Psoas muscle (tissue), 8 donors: ENCODE data around the gene RABEP2. TPM values are rescaled to one million over a fixed set of nuclear protein-coding genes. Genes with fewer than 3 reads are reported as not detected.
"Not testable (repeated sequence)": the region's sequence is repeated elsewhere in the genome, so short reads cannot be mapped to it uniquely, and the experiment has no call there.

ENCODE experiments used
- ATAC-seq, 4 donors: fragments of 200-7000 bp; cut with Tn5 transposase; one replicate each; pipeline ENCODE4 v1.9.1; 2020; ENCODE audit warnings: moderate library complexity in 3 of 4, mild to moderate bottlenecking in 2 of 4
- DNase-seq, 2 donors: peaks; one replicate each; pipeline ENCODE4 v3.0.0-alpha.2; 2020
- H3K27ac ChIP-seq: fragments of 200-600 bp; one replicate; pipeline ENCODE4 v1.8.0; 2022
- H3K27me3 ChIP-seq, 3 donors: fragments of 200-600 bp in 1 of 3; one replicate each; pipeline versions ENCODE4 v1.6.1 to v1.8.0; 2013 to 2022; ENCODE audit warnings: low read length in 2 of 3, mild to moderate bottlenecking in 2 of 3, moderate library complexity in 1 of 3; ENCODE audit not compliant: insufficient read depth in 3 of 3
- H3K36me3 ChIP-seq, 2 donors: fragments of 200-600 bp in 1 of 2; one replicate each; pipeline versions ENCODE4 v1.6.1 to v1.8.0; 2013 to 2022; ENCODE audit warnings: low read depth in 1 of 2, mild to moderate bottlenecking in 1 of 2, moderate library complexity in 1 of 2; ENCODE audit not compliant: insufficient read depth in 1 of 2
- H3K4me1 ChIP-seq: fragments of 200-600 bp; one replicate; pipeline ENCODE4 v1.8.0; 2022
- H3K4me3 ChIP-seq: fragments of 200-600 bp; one replicate; pipeline ENCODE4 v1.8.0; 2022; ENCODE audit warnings: mild to moderate bottlenecking
- H3K9me3 ChIP-seq: fragments of 200-600 bp; one replicate; pipeline ENCODE4 v1.8.0; 2022
- WGBS, 3 donors: extraction: QIAGEN DNeasy Blood & Tissue Kit; methylation state at CpG; one replicate each; pipeline versions ENCODE4 v1.1.6 to v1.1.7; 2013; 5-methylcytosine and 5-hydroxymethylcytosine counted together
- intact Hi-C, 2 donors: fragments of 100-400 bp; cut with DNase I; formaldehyde crosslinking; loops; one replicate each; pipeline versions ENCODE4 v1.11.0 to v1.14.2; 2022
- polyA plus RNA-seq, 3 donors: library from polyadenylated mRNA; stranded (reverse); fragments of 200-250 nt; gene quantifications; one replicate each; pipeline ENCODE4 v1.2.3, GENCODE V29; 2013
- total RNA-seq, 4 donors: library from RNA; stranded (reverse); fragmentation: NEBNext Ultra II Directional in 2 of 4; extraction: Animal tissue kit (Norgen Biotek cat#: 25700) in 2 of 4; gene quantifications; one replicate each; pipeline versions ENCODE4 v1.2.1 to v1.2.4, GENCODE V29; 2021 to 2023
- TF ChIP-seq, protein P1 (sequence below): fragments of 200-600 bp; IDR thresholded peaks from one replicate; pipeline ENCODE4 v1.8.0; 2022; ENCODE audit warnings: antibody characterized with exemption
- donor health status: healthy with polysubstance abuse.
- donor health status: DM: no; HTN: no; CAD: no; lungs with moderate emphysema.
- donor health status: Bipolar disorder and iron deficiency.
- donor health status: healthy.
- donor health status: DM: yes; HTN: yes; CAD: no.
- donor health status: DM: no; HTN: no; CAD: no.
- donor health status: DM: no; HTN: no; CAD: no.
- donor health status: DM: yes; HTN: yes; CAD: no.

The RABEP2 gene
- total and polyA plus RNA-seq, 7 donors: 3.1 to 22.8 (median 6.2) TPM

- intact Hi-C loops: no loop called here
- Histone ChIP-seq H3K36me3 (peaks cover 0 to 50% of the 10 kb centered on the region in 2 donors), H3K27ac (peak overlapping the region; percentile 86)
Measured at GRCh38 chr16:28884045-28884444, 41.0 kb downstream of the RABEP2 start.

GRCh38 chr16:28883221-28883996 is 41.6 kb downstream of the RABEP2 start:
- Histone ChIP-seq H3K36me3 (peaks cover 0 to 43% of the 10 kb centered on the region in 2 donors), H3K27me3 (no peaks in the 10 kb centered on the region), H3K4me1 (peaks cover 21% of the 10 kb centered on the region), H3K4me3 (peak overlapping the region; percentile 51), H3K27ac (peak overlapping the region; percentile 86), H3K9me3 (no peaks in the 10 kb centered on the region)
- intact Hi-C loops: no loop called here
- 35 to 49% (median 37%) methylated on average over 22 to 25 of the region's 25 CpGs for WGBS, 3 donors
- ATAC-seq (peak; percentile 27 to 55 (median 48)), DNase-seq (peak in 1 of 2 donors; percentile 76)
- TF ChIP-seq, protein P1, sequence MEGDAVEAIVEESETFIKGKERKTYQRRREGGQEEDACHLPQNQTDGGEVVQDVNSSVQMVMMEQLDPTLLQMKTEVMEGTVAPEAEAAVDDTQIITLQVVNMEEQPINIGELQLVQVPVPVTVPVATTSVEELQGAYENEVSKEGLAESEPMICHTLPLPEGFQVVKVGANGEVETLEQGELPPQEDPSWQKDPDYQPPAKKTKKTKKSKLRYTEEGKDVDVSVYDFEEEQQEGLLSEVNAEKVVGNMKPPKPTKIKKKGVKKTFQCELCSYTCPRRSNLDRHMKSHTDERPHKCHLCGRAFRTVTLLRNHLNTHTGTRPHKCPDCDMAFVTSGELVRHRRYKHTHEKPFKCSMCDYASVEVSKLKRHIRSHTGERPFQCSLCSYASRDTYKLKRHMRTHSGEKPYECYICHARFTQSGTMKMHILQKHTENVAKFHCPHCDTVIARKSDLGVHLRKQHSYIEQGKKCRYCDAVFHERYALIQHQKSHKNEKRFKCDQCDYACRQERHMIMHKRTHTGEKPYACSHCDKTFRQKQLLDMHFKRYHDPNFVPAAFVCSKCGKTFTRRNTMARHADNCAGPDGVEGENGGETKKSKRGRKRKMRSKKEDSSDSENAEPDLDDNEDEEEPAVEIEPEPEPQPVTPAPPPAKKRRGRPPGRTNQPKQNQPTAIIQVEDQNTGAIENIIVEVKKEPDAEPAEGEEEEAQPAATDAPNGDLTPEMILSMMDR: no peak

More at GRCh38 chr16:28884045-28884444, 41.0 kb downstream of the RABEP2 start:
- Histone ChIP-seq H3K9me3 (no peaks in the 10 kb centered on the region), H3K4me1 (peaks cover 21% of the 10 kb centered on the region), H3K27me3 (no peaks in the 10 kb centered on the region), H3K4me3 (peak overlapping the region; percentile 51)
- TF ChIP-seq, protein P1: no peak
- DNase-seq: no peak
- ATAC-seq: no peak
- 62 to 87% (median 63%) methylated on average over 6 of the region's 6 CpGs for WGBS, 3 donors

DNA sequence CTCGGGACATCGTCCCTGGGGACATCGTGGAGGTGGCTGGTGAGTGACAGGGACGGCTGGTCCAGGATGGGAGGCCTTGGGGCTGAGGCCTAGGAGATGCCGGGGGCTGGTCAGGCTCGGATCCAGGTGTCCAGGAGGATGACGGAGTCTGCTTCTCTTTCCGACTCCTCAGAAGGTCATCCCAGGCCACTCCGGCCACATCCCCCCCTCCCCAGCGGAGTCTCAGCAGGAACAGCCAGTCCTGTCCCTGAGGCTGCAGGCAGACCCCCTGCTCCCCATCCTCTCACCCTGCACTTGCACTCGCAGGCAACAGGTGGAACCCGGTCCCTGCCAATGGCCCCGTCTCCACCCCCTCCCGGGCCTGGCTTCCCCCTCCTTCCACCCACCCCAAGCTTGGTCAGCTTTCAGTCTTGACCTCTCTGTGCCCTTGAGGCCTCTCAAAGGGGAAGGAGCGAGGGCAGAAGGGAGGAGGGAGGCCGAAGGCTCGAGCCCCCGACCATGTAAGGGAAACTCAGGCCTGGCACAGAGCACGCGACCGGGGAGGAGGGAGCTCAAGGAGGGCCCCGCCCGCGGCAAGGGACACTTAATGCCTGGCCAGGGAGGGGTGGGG is 42.4 kb downstream of the RABEP2 start:
- Histone ChIP-seq H3K27ac (peak overlapping the region; percentile 86), H3K27me3 (no peaks in the 10 kb centered on the region), H3K9me3 (no peaks in the 10 kb centered on the region), H3K4me3 (peak overlapping the region; percentile 51), H3K4me1 (peaks cover 21% of the 10 kb centered on the region), H3K36me3 (peaks cover 0 to 36% of the 10 kb centered on the region in 2 donors)
- ATAC-seq (peak; percentile 50 to 70 (median 68)), DNase-seq (peak; percentile 59 to 94)
- WGBS, 3 donors: 15 to 21% (median 15%) methylated on average over 21 to 24 of the region's 24 CpGs
- TF ChIP-seq, protein P1: peak; percentile 12
- intact Hi-C loops: no loop called here

- peak overlapping the region; percentile 86 for H3K27ac ChIP-seq
- intact Hi-C loops, DNase-seq, H3K27me3 ChIP-seq, H3K9me3 ChIP-seq, ATAC-seq: not testable (repeated sequence)
- peak overlapping the region; percentile 83 for H3K4me3 ChIP-seq
- peaks cover 0 to 27% of the 10 kb centered on the region in 2 donors for H3K36me3 ChIP-seq
- 45 to 62% (median 55%) methylated on average over 4 of the region's 4 CpGs for WGBS, 3 donors
- H3K4me1 ChIP-seq: peaks cover 26% of the 10 kb centered on the region
Measured at GRCh38 chr16:28881565-28881964, 43.5 kb downstream of the RABEP2 start.

DNA sequence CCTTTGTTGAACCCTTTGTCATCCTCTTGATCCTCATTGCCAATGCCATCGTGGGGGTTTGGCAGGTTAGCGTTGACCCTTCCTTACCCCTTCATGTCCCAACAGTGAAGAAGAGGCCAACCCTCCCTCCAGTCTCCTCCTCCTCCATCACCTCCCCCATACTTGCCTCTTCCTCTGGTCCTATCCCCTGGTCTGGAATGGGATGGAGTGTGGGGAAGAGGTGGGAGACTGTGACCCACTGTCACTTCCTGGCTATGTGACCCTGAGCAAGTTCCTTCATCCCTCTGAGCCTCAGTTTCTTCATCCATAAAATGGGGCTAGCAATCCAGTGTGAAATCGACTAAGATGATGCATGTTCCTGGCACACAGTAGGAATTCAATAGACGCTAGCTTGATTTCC is 44.1 kb downstream of the RABEP2 start:
- peak overlapping the region; percentile 86 for H3K27ac ChIP-seq
- peaks cover 32% of the 10 kb centered on the region for H3K4me1 ChIP-seq
- intact Hi-C loops: no loop called here
- 35 to 61% (median 44%) methylated on average over 4 of the region's 4 CpGs for WGBS, 3 donors
- peaks cover 0 to 21% of the 10 kb centered on the region in 2 donors for H3K36me3 ChIP-seq
- no peaks in the 10 kb centered on the region for H3K27me3 ChIP-seq
- TF ChIP-seq, protein P1: no peak
- ATAC-seq: no peak
- no peak for DNase-seq
- H3K4me3 ChIP-seq: peak overlapping the region; percentile 83
- no peaks in the 10 kb centered on the region for H3K9me3 ChIP-seq
